Measurements from ENCODE around the gene EZR.

GRCh38 chr6:158825951-158826306 is 6.8 kb upstream of the EZR start:
- TF ChIP-seq CTCF (IDR thresholded peaks at IDR 0.05; ENCODE audit: low read length) (no peak), EZH2 (IDR thresholded peaks at IDR 0.05; ENCODE audit: borderline replicate concordance, low read length) (no peak)
